Measurements from ENCODE around the gene GRAMD4. TPM values are rescaled to one million over a fixed set of nuclear protein-coding genes. Genes with fewer than 3 reads are reported as not detected.

Gene GRAMD4
- total RNA-seq, 1 experiment from 2014 or later: 38.2 TPM

GRCh38 chr22:46593996-46594946 is 25.9 kb upstream of the GRAMD4 start:
- Histone ChIP-seq H3K4me3 (no peak overlapping the region), H3K4me2 (no peak overlapping the region), H3F3A (ENCODE audit: insufficient read depth, low read depth) (peaks cover 26% of the 10 kb centered on the region), H4K20me1 (ENCODE audit: insufficient read depth) (peaks cover 39% of the 10 kb centered on the region), H3K9me3 (ENCODE audit: insufficient read depth, low read depth) (no peaks in the 10 kb centered on the region), H3K36me3 (ENCODE audit: low read depth) (no peaks in the 10 kb centered on the region), H2AFZ (no peak overlapping the region), H3K79me2 (ENCODE audit: low read depth) (peaks cover 20% of the 10 kb centered on the region; the same call in 1 of the 2 replicates), H3K27me3 (ENCODE audit: insufficient read depth, low read depth) (no peaks in the 10 kb centered on the region), H3K4me1 (replicated peaks; ENCODE audit: insufficient read depth) (peaks cover 33% of the 10 kb centered on the region), H3K27ac (no peak overlapping the region), H3K9me2 (ENCODE audit: insufficient read depth) (no peaks in the 10 kb centered on the region)
- BruUV-seq (replicated peaks): no TSS peak
- intact Hi-C loops (cut with micrococcal nuclease; ENCODE audit: unreplicated experiment): no loop called here
- TF ChIP-seq EZH2 (IDR thresholded peaks at IDR 0.05; ENCODE audit: low read depth): no peak
- TF ChIP-seq, protein P1, sequence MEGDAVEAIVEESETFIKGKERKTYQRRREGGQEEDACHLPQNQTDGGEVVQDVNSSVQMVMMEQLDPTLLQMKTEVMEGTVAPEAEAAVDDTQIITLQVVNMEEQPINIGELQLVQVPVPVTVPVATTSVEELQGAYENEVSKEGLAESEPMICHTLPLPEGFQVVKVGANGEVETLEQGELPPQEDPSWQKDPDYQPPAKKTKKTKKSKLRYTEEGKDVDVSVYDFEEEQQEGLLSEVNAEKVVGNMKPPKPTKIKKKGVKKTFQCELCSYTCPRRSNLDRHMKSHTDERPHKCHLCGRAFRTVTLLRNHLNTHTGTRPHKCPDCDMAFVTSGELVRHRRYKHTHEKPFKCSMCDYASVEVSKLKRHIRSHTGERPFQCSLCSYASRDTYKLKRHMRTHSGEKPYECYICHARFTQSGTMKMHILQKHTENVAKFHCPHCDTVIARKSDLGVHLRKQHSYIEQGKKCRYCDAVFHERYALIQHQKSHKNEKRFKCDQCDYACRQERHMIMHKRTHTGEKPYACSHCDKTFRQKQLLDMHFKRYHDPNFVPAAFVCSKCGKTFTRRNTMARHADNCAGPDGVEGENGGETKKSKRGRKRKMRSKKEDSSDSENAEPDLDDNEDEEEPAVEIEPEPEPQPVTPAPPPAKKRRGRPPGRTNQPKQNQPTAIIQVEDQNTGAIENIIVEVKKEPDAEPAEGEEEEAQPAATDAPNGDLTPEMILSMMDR (conservative IDR thresholded peaks at IDR 0.05): no peak
- POLR2A ChIA-PET (ENCODE audit: unreplicated experiment): no interaction called here
- CTCF ChIA-PET: no interaction called here
- no peak for DNase-seq

DNA sequence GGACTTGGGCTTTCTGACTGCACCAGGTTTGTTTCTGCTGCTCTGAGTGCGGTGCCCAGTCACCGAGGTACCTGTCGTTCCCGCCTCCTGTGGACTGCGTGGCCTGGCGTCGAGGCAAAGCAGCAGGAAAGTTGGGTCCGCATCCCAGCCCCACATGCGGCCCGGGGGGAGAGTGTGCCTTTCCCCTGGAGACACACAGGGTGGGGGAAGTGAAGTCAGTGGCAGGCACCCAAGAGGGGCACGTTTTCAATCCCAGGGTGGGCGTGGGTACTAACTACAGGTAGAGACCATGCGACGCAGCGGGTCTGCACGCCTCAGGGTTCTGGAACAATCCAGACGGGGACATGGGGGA is 25.3 kb upstream of the GRAMD4 start:
- Histone ChIP-seq H3K36me3 (ENCODE audit: low read depth) (no peaks in the 10 kb centered on the region), H3K4me1 (replicated peaks; ENCODE audit: insufficient read depth) (peaks cover 33% of the 10 kb centered on the region), H3K4me2 (no peak overlapping the region), H3K9me2 (ENCODE audit: insufficient read depth) (no peaks in the 10 kb centered on the region), H3K9me3 (ENCODE audit: insufficient read depth, low read depth) (no peaks in the 10 kb centered on the region), H3K27me3 (ENCODE audit: insufficient read depth, low read depth) (no peaks in the 10 kb centered on the region), H3K27ac (no peak overlapping the region), H3F3A (ENCODE audit: insufficient read depth, low read depth) (peaks cover 26% of the 10 kb centered on the region), H3K4me3 (no peak overlapping the region), H3K79me2 (ENCODE audit: low read depth) (peaks cover 20% of the 10 kb centered on the region; the same call in 1 of the 2 replicates), H2AFZ (no peak overlapping the region), H4K20me1 (ENCODE audit: insufficient read depth) (peaks cover 40% of the 10 kb centered on the region)
- POLR2A ChIA-PET (ENCODE audit: unreplicated experiment): no interaction called here
- no TSS peak for BruUV-seq (replicated peaks)
- intact Hi-C loops (cut with micrococcal nuclease; ENCODE audit: unreplicated experiment): loop anchor here (5.0 kb wide), 1 partner anchor 157 kb away; no protein-coding TSS in a partner anchor
- TF ChIP-seq, protein P1 (conservative IDR thresholded peaks at IDR 0.05): no peak
- no peak for TF ChIP-seq EZH2 (IDR thresholded peaks at IDR 0.05; ENCODE audit: low read depth)
- DNase-seq: no peak
- CTCF ChIA-PET: no interaction called here

DNA sequence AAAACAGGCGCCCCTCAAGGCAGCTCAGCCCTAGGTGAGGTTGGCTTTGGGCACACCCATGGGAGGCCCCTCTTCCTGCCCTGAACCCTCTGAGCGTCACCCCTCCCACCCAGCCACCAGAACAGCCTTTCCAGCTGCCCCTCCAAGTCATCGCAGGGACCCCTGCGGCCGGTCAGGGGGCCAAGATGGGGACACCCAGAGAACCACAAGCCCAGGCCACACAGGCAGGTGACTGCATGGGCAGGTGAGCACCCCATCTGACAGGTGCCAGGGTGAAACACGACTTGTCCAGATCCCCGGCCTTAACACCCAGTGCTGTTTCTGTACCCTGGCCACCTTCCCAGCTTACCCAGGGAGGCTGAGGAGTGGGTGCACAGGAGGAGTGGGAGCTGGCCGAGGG is 24.6 kb upstream of the GRAMD4 start:
- no peak overlapping the region for H2AFZ ChIP-seq
- POLR2A ChIA-PET (ENCODE audit: unreplicated experiment): no interaction called here
- no peak overlapping the region for H3K4me3 ChIP-seq
- CTCF ChIA-PET: no interaction called here
- no peaks in the 10 kb centered on the region for H3K9me3 ChIP-seq (ENCODE audit: insufficient read depth, low read depth)
- peaks cover 33% of the 10 kb centered on the region for H3K4me1 ChIP-seq (replicated peaks; ENCODE audit: insufficient read depth)
- H3F3A ChIP-seq (ENCODE audit: insufficient read depth, low read depth): peaks cover 26% of the 10 kb centered on the region
- H4K20me1 ChIP-seq (ENCODE audit: insufficient read depth): peaks cover 39% of the 10 kb centered on the region
- TF ChIP-seq EZH2 (IDR thresholded peaks at IDR 0.05; ENCODE audit: low read depth): no peak
- TF ChIP-seq, protein P1 (conservative IDR thresholded peaks at IDR 0.05): no peak
- peaks cover 20% of the 10 kb centered on the region; the same call in 1 of the 2 replicates for H3K79me2 ChIP-seq (ENCODE audit: low read depth)
- no TSS peak for BruUV-seq (replicated peaks)
- DNase-seq: no peak
- no peaks in the 10 kb centered on the region for H3K27me3 ChIP-seq (ENCODE audit: insufficient read depth, low read depth)
- H3K36me3 ChIP-seq (ENCODE audit: low read depth): no peaks in the 10 kb centered on the region
- H3K4me2 ChIP-seq: no peak overlapping the region
- no peaks in the 10 kb centered on the region for H3K9me2 ChIP-seq (ENCODE audit: insufficient read depth)
- H3K27ac ChIP-seq: no peak overlapping the region
- intact Hi-C loops (cut with micrococcal nuclease; ENCODE audit: unreplicated experiment): loop anchor here (5.0 kb wide), 1 partner anchor 157 kb away; no protein-coding TSS in a partner anchor
